GM19468 (cell line): ENCODE data around the gene SRPK1.
A peak's percentile ranks its signal among the peaks of the same experiment; 100 is the strongest.
"Not testable (repeated sequence)": the region's sequence is repeated elsewhere in the genome, so short reads cannot be mapped to it uniquely, and the experiment has no call there.

Experiments used
- ATAC-seq: cut with Tn5 transposase; IDR thresholded peaks from one replicate; pipeline ENCODE4 v1.9.1; 2021; ENCODE audit warnings: mild to moderate bottlenecking, moderate library complexity, moderate number of reproducible peaks; ENCODE audit not compliant: unreplicated experiment; ENCODE audit errors: extremely low read depth

Gene SRPK1

GRCh38 chr6:35920793-35921732, at the start of gene SRPK1:
TSS of gene SRPK1 (minus strand) at chr6:35921098. CDS start at chr6:35921056, 42 bp downstream.
- ATAC-seq, result peak; percentile 79

- ATAC-seq, result no peak
These were observed 49.3 kb upstream of the SRPK1 start for GRCh38 chr6:35970181-35970580.

- ATAC-seq, result no peak
These were observed 48.7 kb upstream of the SRPK1 start for GRCh38 chr6:35969646-35970045.

GRCh38 chr6:35968821-35969220, 47.9 kb upstream of the SRPK1 start:
- no peak for ATAC-seq

DNA sequence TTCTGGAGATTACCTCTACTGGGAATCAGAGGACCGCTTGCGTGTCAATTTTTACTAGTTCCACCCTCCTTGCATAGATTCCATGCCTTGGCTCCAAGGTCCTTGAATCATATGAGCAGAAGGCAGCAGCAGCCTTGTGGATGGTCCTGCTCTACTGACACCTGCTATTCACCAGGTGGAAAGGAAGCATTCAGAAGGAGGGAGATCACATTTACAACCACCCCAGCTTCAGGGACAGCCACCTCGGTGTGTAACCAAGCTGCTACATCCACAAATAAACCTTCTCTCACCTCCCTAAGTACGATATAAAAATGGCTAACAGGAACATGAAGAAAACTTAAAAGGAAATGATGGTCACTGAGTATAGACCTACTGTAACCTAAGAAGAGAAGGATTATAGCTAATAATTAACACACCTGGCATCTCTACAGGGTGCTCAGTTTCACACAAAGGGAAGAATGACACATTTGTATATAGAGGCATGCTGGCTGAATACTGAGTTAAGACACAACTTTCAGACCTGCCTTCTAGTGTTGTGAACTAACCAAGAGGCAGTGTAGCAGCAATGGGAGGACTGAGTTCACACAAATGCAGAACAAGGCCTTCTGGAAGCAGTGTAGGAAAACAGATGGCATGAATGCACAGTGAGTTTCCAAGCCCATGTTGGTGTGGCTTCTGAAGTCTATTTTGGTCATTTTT, 46.3 kb upstream of the SRPK1 start:
- no peak for ATAC-seq

DNA sequence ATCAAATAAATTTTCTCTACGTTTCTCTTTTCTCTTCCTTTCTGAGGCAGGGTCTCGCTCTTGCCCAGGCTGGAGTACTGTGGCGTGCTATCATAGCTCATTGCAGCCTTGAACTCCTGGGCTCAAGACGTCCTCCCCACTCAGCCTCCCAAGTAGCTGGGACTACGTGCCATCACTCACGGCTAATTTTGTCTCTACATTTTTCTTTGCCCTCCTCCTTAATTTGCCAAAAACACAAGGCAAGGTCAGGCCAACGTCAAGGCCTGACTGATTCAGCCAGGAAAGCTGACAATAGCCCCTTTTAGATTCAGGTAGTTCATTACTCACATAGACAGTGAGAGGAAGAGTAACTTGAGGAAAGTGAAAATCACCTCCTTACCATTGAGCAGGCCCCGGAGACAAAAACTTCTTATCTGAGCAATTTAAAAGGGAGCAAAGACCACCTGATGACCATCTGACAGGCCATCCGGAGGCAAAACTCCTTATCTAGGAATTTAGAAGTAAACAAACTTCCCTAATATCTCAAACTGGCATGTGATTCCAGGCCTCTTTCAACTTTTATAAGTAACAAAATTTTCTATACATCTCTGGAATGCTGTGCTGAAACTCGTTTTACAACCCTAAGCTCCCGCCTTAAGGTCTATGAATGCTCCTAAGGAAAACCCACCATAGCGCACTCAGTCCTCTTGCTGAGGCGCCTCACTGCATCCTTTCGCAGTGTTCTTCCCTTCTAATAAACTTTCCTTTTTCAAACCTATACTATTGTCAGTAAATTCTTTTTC, 42.1 kb upstream of the SRPK1 start:
- no peak for ATAC-seq

DNA sequence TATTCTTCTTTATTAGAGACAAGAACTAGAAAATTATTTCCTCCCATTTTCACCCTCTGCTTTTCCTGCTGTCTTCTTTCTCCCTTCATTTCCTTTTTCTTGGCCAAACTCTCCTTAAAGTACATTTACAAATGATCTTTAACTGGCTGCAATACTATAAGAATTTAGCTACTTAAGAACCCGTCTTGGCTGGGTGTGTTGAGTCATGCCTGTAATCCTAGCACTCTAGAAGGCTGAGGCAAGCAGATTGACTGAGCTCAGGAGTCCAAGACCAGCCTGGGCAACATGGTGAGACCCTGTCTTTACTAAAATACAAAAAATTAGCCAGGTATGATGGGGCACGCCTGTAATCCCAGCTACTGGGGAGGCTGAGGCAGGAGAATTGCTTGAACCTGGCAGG, 39.3 kb upstream of the SRPK1 start:
- ATAC-seq, result no peak

DNA sequence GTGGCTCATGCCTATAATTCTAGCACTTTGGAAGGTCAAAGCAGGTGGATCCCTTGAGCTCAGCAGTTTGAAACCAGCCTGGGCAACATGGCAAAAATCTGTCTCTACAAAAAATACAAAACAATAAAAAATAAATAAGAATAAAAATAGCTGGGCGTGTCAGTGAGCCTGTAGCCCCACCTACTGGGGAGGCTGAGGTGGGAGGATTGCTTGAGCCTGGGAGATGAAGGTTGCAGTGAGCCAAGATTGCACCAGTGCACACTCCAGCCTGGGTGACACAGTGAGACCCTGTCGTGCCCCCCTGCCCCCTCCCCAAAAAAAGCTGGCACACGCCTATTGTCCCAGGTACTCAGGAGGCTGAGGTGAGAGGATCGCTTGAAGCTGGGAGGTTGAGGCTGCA, 35.1 kb upstream of the SRPK1 start:
- no peak for ATAC-seq

GRCh38 chr6:35955521-35955920, 34.6 kb upstream of the SRPK1 start:
- no peak for ATAC-seq

DNA sequence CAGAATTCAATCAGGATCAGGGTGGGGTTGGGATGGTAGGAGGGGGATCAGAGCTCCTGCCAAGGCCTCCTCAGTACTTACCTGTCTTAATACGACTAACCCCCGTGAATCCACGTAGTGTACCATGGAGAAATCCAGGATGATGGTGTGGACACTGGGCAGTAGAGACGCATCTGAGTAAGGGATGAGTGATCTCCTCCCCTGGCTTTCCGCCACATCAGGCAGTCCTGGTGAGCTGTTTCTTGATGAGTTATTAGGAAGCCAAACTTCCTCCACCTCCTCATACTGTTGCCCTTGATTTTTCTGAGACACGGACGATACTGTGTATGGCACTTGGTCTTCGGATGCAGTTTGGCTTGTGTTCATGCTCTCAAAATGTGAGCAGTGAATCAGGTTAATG, 34.2 kb upstream of the SRPK1 start:
- no peak for ATAC-seq

DNA sequence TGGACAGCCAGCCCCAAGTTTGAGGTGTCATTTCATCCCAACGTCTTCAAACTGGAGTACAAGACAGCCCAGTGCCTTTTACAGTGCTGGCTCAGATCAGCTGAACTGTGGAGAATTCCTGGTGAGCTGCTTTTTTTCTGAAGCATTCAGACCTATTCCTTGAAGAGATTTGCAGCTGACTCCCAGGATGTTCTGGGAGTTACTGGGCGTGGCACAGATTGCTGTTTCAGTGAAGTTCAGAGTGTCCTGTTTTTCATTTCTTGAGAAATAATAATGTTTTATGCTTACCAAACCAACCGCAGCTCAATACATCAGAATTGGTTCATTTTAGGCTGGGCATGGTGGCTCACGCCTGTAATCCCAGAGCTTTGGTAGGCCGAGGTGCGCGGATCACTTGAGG, 33.4 kb upstream of the SRPK1 start:
- ATAC-seq, result no peak

- no peak for ATAC-seq
These were observed 27.8 kb upstream of the SRPK1 start for GRCh38 chr6:35948725-35949124.

DNA sequence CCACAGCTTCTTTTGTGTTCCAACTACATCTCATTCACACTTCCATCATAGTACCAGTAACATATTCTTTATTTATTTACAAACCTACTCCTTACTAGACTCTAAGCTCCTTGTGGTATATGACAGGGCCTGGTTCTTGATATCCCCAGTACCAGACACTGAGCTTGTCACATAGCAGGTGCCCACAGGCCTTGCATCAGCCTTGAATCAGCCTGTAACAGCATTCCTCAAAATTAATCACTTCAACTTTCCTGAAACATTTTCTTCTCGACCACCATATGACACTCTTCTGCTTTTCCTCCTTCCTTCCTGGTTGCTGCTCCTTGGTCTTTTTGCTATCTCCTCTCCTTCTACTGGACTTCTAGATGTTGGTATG, 24.7 kb upstream of the SRPK1 start:
- ATAC-seq, result no peak

- no peak for ATAC-seq
These were observed 22.5 kb upstream of the SRPK1 start for GRCh38 chr6:35943390-35943789.

DNA sequence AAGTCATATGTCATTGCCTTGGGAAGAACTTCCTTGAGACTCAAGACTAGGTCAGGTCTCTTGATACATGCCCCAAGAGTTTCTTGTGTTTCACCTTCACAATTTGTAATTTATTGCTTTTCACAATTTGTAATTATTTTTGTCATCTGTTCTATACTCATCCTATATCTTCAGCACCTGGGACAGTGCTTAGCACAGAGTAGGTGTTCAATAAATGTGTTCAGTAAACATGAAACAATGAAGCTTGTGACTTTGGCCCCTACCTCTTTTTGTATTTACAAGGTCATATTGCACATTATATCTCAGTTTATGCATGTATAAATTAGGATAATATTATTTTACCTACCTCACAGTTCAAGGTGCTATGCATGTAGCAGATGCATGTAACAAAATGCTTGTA, 21.5 kb upstream of the SRPK1 start:
- no peak for ATAC-seq

DNA sequence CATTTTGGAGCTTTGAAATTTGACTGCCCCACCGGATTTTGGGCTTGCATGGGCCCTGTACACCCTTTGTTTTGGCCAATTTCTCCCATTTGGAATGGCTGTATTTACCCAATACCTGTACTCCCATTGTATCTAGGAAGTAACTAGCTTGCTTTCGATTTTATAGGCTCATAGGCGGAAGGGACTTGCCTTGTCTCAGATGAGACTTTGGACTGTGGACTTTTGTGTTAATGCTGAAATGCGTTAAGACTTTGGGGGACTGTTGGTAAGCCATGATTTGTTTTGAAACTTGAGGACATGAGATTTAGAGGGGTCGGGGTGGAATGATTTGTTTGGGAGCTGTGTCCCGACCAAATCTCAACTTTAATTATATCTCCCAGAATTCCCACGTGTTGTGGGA, 20.3 kb upstream of the SRPK1 start:
- ATAC-seq, result not testable (repeated sequence)

DNA sequence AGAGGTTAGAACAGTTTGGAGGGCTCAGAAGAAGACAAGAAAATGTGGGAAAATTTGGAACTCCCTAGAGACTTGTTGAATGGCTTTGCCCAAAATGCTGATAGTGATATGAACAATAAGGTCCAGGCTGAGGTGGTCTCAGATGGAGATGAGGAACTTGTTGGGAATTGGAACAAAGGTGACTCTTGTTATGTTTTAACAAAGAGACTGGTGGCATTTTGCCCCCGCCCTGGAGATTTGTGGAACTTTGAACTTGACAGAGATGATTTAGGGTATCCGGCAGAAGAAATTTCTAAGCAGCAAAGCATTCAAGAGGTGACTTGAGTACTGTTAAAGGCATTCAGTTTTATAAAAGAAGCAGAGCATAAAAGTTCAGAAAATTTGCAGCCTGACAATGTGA, 19.1 kb upstream of the SRPK1 start:
- ATAC-seq, result not testable (repeated sequence)

DNA sequence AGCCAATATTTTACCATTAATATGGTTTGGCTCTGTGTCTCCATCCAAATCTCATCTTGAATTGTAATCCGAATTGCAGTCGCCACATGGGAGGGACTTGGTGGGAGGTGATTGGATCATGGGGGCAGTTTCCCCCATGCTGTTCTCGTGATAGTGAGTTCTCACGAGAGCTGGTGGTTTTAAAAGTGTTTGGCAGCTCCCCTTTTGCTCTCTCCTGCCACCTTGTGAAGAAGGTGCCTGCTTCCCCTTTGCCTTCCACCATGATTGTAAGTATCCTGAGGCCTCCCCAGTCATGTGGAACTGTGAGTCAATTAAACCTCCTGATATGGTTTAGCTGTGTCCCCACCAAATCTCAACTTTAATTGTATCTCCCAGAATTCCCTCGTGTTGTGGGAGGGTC, 18.4 kb upstream of the SRPK1 start:
- ATAC-seq, result not testable (repeated sequence)

- no peak for ATAC-seq
These were observed 15.9 kb upstream of the SRPK1 start for GRCh38 chr6:35936681-35937359.

- ATAC-seq, result no peak
These were observed 14.6 kb upstream of the SRPK1 start for GRCh38 chr6:35935469-35935868.
